ENCODE measurements around the gene KIAA1586. TPM values are rescaled to one million over a fixed set of nuclear protein-coding genes. Genes with fewer than 3 reads are reported as not detected.

Gene KIAA1586
- total and polyA plus RNA-seq, 2 of the 13 experiments (the other 11 are each of a cell fraction or from before 2014, with no cell fraction given) = 5.5 to 16.9 TPM

GRCh38 chr6:57089687-57090457 is 43.4 kb downstream of the KIAA1586 start, which contains the start of gene ZNF451 (continued):
- TF ChIP-seq SALL2 (CRISPR knock-in tag; IDR thresholded peaks at IDR 0.05) = peak; percentile 84
- TF ChIP-seq BRCA1 (CRISPR knock-in tag; IDR thresholded peaks at IDR 0.05) = peak; percentile 63; the same call in 1 of the 2 replicates
- peak; percentile 92 for TF ChIP-seq CCDC6 (CRISPR knock-in tag; IDR thresholded peaks at IDR 0.05)
- TF ChIP-seq ZNF205 (CRISPR knock-in tag; IDR thresholded peaks at IDR 0.05) = peak; percentile 92
- TF ChIP-seq KMT2B (CRISPR knock-in tag; IDR thresholded peaks at IDR 0.05) = peak; percentile 96
- TF ChIP-seq ZNF383 (CRISPR knock-in tag; IDR thresholded peaks at IDR 0.05; ENCODE audit: borderline replicate concordance) = no peak
- no peak; the same call in 1 of the 2 replicates for TF ChIP-seq KAT7 (CRISPR knock-in tag; IDR thresholded peaks at IDR 0.05; ENCODE audit: borderline replicate concordance)
- no peak for TF ChIP-seq HNF4G (IDR thresholded peaks at IDR 0.05; ENCODE audit: borderline replicate concordance, low read depth, low read length)
- TF ChIP-seq HNF4G (CRISPR knock-in tag; IDR thresholded peaks at IDR 0.05; ENCODE audit: borderline replicate concordance, low read depth) = no peak
- TF ChIP-seq ZNF724P (CRISPR knock-in tag; IDR thresholded peaks at IDR 0.05; ENCODE audit: borderline replicate concordance) = no peak; the same call in 1 of the 2 replicates
- TF ChIP-seq GATAD1 (CRISPR knock-in tag; IDR thresholded peaks at IDR 0.05) = peak; percentile 88
- TF ChIP-seq HNRNPUL1 (IDR thresholded peaks at IDR 0.05; ENCODE audit: low read depth, low read length) = no peak
- TF ChIP-seq ZSCAN21 (CRISPR knock-in tag; IDR thresholded peaks at IDR 0.05; ENCODE audit: borderline replicate concordance) = no peak
- no peak for TF ChIP-seq ZNF10 (CRISPR knock-in tag; IDR thresholded peaks at IDR 0.05; ENCODE audit: borderline replicate concordance, low read depth)
- no peak for TF ChIP-seq ZKSCAN1 (IDR thresholded peaks at IDR 0.05; ENCODE audit: low read length)
- no peak for TF ChIP-seq ZEB1 (IDR thresholded peaks at IDR 0.05; ENCODE audit: insufficient replicate concordance, low read depth)
- TF ChIP-seq HNF1A (IDR thresholded peaks at IDR 0.05; ENCODE audit: low read depth) = peak; percentile 24; the same call in 1 of the 2 replicates
- peak; percentile 84; the same call in 1 of the 2 replicates for TF ChIP-seq HNF1A (CRISPR knock-in tag; IDR thresholded peaks at IDR 0.05; ENCODE audit: borderline replicate concordance)
- peak; percentile 64 for TF ChIP-seq ETV5 (CRISPR knock-in tag; IDR thresholded peaks at IDR 0.05; ENCODE audit: borderline replicate concordance)
- no peak for TF ChIP-seq ZNF674 (CRISPR knock-in tag; IDR thresholded peaks at IDR 0.05; ENCODE audit: low read depth)
- no peak for TF ChIP-seq THYN1 (CRISPR knock-in tag; IDR thresholded peaks at IDR 0.05; ENCODE audit: borderline replicate concordance, low read depth)
- peak; percentile 79; the same call in 1 of the 2 replicates for TF ChIP-seq ZNF317 (CRISPR knock-in tag; IDR thresholded peaks at IDR 0.05)
- peak; percentile 62; the same call in 1 of the 2 replicates for TF ChIP-seq JUN (CRISPR knock-in tag; IDR thresholded peaks at IDR 0.05)
- TF ChIP-seq HIC2 (CRISPR knock-in tag; IDR thresholded peaks at IDR 0.05; ENCODE audit: low read depth) = no peak
- TF ChIP-seq CBFB (CRISPR knock-in tag; IDR thresholded peaks at IDR 0.05) = peak; percentile 82
- TF ChIP-seq ZNF230 (CRISPR knock-in tag; IDR thresholded peaks at IDR 0.05) = peak; percentile 59; the same call in 1 of the 2 replicates
